ENCODE measurements around the gene KRT39. TPM values are rescaled to one million over a fixed set of nuclear protein-coding genes. Genes with fewer than 3 reads are reported as not detected.

Gene KRT39
- total and polyA plus RNA-seq, 8 donors: not detected

GRCh38 chr17:40997361-40997760 is 30.6 kb upstream of the KRT39 start:
- TF ChIP-seq EP300 (IDR thresholded peaks at IDR 0.05) (no peak), CTCF (IDR thresholded peaks at IDR 0.05) (no peak), POLR2A (IDR thresholded peaks at IDR 0.05) (no peak), POLR2AphosphoS5 (IDR thresholded peaks at IDR 0.05) (no peak)
- Histone ChIP-seq H3K36me3 (no peaks in the 10 kb centered on the region), H3K4me1 (no peaks in the 10 kb centered on the region), H3K9me3 (no peaks in the 10 kb centered on the region), H3K27ac (no peak overlapping the region), H3K27me3 (peaks cover 0 to 39% (median 0%) of the 10 kb centered on the region in 3 donors), H3K4me3 (no peak overlapping the region)
- intact Hi-C loops (cut with DNase I; ENCODE audit: low total_unique reads): no loop called here
- no peak for DNase-seq
- 63 to 76% (median 73%) methylated on average over 2 of the region's 2 CpGs for WGBS, 5 donors

GRCh38 chr17:40996829-40997228 is 30.1 kb upstream of the KRT39 start:
- no peaks in the 10 kb centered on the region for H3K4me1 ChIP-seq
- intact Hi-C loops (cut with DNase I; ENCODE audit: low total_unique reads): no loop called here
- no peak for TF ChIP-seq CTCF (IDR thresholded peaks at IDR 0.05)
- TF ChIP-seq POLR2A (IDR thresholded peaks at IDR 0.05): no peak
- TF ChIP-seq EP300 (IDR thresholded peaks at IDR 0.05): no peak
- no peak for TF ChIP-seq POLR2AphosphoS5 (IDR thresholded peaks at IDR 0.05)
- H3K4me3 ChIP-seq: no peak overlapping the region
- no peaks in the 10 kb centered on the region for H3K9me3 ChIP-seq
- peaks cover 0 to 39% (median 0%) of the 10 kb centered on the region in 3 donors for H3K27me3 ChIP-seq
- WGBS, 5 donors: 69 to 88% (median 77%) methylated on average over 4 of the region's 4 CpGs
- no peak overlapping the region for H3K27ac ChIP-seq
- no peaks in the 10 kb centered on the region for H3K36me3 ChIP-seq
- no peak for DNase-seq

- no peak overlapping the region for H3K4me3 ChIP-seq
- peaks cover 0 to 43% (median 0%) of the 10 kb centered on the region in 3 donors for H3K27me3 ChIP-seq
- H3K36me3 ChIP-seq: no peaks in the 10 kb centered on the region
- intact Hi-C loops (cut with DNase I; ENCODE audit: low total_unique reads): no loop called here
- TF ChIP-seq POLR2AphosphoS5 (IDR thresholded peaks at IDR 0.05) (no peak), EP300 (IDR thresholded peaks at IDR 0.05) (no peak), POLR2A (IDR thresholded peaks at IDR 0.05) (no peak), CTCF (IDR thresholded peaks at IDR 0.05) (no peak)
- no peak for DNase-seq
- no peaks in the 10 kb centered on the region for H3K9me3 ChIP-seq
- no peak overlapping the region for H3K27ac ChIP-seq
- WGBS, 5 donors: 26 to 67% (median 41%) methylated on average over 1 of the region's 1 CpG
- no peaks in the 10 kb centered on the region for H3K4me1 ChIP-seq
These were observed 28.4 kb upstream of the KRT39 start for GRCh38 chr17:40995116-40995515.

GRCh38 chr17:40993839-40994238 is 27.1 kb upstream of the KRT39 start, which contains the start of gene KRTAP3-3:
Gene KRTAP3-3 (minus strand): TSS chr17:40994164. CDS start chr17:40994097, 67 bp downstream.
- H3K27me3 ChIP-seq: peaks cover 0 to 36% (median 0%) of the 10 kb centered on the region in 3 donors
- no peak for DNase-seq
- H3K9me3 ChIP-seq: no peaks in the 10 kb centered on the region
- WGBS, 5 donors: 27 to 49% (median 39%) methylated on average over 4 of the region's 4 CpGs
- H3K4me1 ChIP-seq: no peaks in the 10 kb centered on the region
- no peak within 1 kb of the TSS for H3K27ac ChIP-seq
- no peaks in the 10 kb centered on the region for H3K36me3 ChIP-seq
- no peak within 1 kb of the TSS for H3K4me3 ChIP-seq
- TF ChIP-seq CTCF (IDR thresholded peaks at IDR 0.05) (no peak), POLR2A (IDR thresholded peaks at IDR 0.05) (no peak), POLR2AphosphoS5 (IDR thresholded peaks at IDR 0.05) (no peak), EP300 (IDR thresholded peaks at IDR 0.05) (no peak)
- intact Hi-C loops (cut with DNase I; ENCODE audit: low total_unique reads): no loop called here
